NCI-H1436 treated with DMSO at 0.1 percent for 48 hours (cell line): ENCODE data around the gene DDR2.
"Not testable (repeated sequence)": the region's sequence is repeated elsewhere in the genome, so short reads cannot be mapped to it uniquely, and the experiment has no call there.

Experiments
- DNase-seq: peaks from one replicate; lab custom pipeline; 2025; lab: John Stamatoyannopoulos, UW

The DDR2 gene

DNA sequence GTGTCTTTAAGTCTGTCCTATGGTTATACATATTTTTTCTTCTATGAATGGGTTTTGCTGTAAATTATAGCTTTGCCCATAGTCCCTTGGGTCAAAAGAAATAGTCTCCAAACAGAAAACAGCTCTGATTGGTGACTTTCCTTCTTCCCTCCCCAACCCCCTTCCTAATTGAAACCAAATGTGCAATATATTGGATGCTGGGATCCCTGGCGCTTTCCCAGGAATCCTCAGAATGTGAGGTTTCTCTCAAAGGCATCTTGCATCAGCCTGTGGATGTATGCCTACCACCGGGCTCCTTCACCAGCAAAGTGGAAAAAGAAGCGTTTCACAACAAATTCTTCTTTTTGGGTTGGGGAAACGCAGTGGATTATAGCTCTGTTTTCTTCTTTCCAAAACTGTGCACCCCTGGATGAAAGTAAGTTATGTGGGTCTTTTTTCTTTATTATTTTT lies at the start of gene DDR2:
TSS of gene DDR2 (plus strand) at position 248 of the 450 bp plus-strand sequence. CDS start 86,600 bp downstream, outside the sequence.
- no peak for DNase-seq

DNA sequence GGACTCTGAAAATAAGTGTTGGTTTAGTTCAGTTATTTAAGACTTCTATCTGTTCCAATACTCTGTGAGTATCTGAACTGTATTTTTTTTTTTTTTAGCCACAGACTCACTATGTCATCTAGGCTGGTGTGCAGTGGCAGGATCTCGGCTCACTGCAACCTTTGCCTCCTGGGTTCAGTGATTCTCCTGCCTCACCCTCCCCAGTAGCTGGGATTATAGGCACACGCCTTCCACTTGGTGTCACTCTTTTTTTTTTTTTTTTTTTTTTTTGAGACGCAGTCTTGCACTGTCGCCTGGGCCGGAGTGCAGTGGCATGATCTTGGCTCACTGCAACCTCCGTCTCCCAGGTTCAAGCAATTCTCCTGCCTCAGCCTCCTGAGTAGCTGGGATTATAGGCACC lies 49.4 kb upstream of the DDR2 start:
- not testable (repeated sequence) for DNase-seq

- DNase-seq: not testable (repeated sequence)
These were observed 47.2 kb upstream of the DDR2 start for GRCh38 chr1:162585101-162585500.

DNA sequence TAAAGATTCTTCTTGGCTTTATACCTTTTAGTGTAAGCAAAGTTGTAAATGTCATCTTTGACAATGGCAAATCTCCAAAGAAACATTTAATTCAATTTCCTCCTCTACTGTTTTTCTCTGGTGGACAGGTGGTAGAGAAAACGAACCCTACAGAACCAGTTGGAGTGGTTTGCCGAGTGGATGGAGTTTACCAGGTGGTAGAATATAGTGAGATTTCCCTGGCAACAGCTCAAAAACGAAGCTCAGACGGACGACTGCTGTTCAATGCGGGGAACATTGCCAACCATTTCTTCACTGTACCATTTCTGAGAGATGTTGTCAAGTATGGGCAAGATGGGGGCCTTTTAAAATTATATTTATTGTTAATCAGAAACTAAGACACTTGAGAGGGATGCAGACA lies 44.9 kb upstream of the DDR2 start:
- DNase-seq: no peak

GRCh38 chr1:162587761-162588260 lies 44.5 kb upstream of the DDR2 start:
- DNase-seq: no peak

DNA sequence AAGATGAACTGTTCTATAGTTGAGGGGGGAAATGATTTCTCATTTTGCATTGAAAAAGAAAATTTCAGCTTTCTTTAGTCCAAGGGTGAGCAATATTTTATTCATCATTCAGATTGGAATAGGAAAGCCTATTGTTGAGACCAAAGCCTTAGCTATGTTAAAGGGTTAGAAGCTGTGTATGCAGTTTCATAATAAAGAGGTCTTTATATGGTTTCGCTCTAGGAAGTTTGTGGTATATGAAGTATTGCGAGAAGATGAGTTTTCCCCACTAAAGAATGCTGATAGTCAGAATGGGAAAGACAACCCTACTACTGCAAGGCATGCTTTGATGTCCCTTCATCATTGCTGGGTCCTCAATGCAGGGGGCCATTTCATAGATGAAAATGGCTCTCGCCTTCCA lies 42.2 kb upstream of the DDR2 start:
- DNase-seq: no peak

DNA sequence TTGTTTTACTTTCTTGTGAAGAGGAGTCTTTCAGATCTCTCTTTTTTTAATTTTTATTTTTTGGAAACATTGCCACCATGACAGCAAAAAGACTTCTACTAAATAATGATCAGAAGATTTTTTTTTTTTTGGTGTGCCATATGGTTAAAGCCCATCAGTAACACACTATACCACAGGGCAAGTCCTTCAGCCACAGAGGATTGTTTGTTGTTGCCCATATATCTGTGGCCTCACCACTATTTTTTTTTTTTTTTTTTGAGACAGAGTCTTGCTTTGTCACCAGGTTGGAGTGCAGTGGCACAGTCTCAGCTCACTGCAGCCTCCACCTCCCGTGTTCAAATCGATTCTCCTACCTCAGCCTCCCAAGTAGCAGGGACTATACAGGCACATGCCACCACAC lies 41.6 kb upstream of the DDR2 start:
- DNase-seq: no peak

GRCh38 chr1:162596514-162597170 lies 35.6 kb upstream of the DDR2 start:
- no peak for DNase-seq

DNA sequence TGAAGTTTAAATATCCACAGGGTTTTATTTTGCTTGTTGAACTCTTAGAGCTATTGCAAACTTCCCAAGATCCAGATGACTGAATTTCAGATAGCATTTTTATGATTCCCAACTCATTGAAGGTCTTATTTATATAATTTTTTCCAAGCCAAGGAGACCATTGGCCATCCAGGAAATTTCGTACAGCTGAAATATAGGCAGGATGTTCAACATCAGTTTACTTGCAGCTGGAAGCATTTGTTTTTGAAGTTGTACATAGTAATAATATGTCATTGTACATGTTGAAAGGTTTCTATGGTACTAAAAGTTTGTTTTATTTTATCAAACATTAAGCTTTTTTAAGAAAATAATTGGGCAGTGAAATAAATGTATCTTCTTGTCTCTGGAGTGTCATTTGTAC lies 32.8 kb upstream of the DDR2 start:
- DNase-seq: no peak

DNA sequence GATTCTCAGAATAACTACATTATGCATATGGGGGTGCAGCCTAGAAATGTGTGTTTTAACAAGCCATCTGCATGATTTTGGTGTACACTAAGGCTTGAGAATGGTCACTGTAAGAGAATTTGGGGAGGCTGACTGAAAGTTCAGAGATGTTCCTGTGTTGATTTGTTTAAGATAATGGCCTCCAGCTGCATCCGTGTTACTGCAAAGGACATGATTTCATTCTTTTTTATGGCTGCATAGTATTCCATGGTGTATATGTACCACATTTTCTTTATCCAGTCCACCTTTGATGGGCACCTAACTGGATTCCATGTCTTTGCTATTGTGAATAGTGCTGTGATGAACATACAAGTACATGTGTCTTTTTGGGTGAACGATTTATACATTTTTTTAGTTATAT lies 29.1 kb upstream of the DDR2 start:
- not testable (repeated sequence) for DNase-seq

- DNase-seq: no peak
These were observed 26.9 kb upstream of the DDR2 start for GRCh38 chr1:162605225-162605927.

GRCh38 chr1:162609306-162609705 lies 23.0 kb upstream of the DDR2 start:
- no peak for DNase-seq

DNA sequence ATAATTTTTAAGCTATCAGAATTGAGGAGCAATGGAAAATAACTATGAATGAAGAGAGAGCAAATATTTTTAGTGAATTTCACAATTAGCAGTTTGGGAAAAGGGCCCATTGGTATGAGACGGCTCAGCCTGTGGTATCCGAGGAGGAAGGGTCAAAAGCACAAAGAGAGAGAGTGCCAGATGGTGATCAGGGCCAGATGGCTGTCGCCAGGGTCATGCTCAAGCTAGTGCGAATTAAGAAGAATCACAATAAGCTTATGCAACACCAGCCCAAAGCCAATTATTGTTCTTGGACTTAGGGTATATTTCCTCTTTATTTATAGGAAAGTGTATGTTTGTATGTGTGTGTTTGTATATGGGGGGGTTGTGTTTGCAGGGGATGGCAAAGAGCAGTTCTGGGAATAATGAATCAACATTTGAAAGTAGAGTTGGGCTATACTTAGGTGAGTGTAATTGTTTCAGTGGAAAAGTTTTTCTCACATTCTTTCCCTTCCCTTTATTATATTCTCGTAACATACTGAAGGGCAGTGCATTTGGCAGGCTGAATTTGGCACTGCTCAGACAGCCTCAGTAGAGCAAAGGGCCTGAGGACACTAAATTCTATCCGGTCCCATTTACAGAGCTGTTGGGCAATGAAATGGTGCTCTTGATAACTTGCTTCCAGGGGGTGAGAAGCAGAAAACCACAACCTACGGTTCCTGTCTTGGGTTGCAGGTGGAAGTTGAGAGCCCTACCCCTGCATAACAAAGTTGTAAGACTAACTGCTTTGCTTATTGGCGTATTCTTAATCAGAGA lies 19.5 kb upstream of the DDR2 start:
- no peak for DNase-seq

GRCh38 chr1:162616848-162617247 lies 15.4 kb upstream of the DDR2 start:
- DNase-seq: no peak

DNA sequence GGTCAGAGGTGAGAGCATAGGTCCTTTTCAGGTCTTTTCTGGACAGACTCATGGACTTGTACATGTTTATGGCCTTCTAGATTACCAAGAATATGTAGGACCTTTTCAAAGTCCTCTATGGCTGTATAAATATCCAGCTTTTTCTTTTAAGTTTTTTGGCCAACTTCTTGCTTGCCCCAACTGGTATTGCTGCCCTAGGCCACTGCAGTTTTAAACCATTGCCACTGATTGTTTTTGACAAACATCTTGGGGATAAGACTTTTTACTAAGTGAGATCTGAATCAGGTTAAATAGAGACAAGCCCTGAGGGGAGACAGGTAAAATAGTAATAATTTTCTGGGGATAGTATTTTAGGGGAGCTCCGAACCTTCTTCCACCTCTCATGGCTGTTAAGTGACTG lies 14.8 kb upstream of the DDR2 start:
- DNase-seq: no peak

GRCh38 chr1:162619076-162619475 lies 13.2 kb upstream of the DDR2 start:
- no peak for DNase-seq

DNA sequence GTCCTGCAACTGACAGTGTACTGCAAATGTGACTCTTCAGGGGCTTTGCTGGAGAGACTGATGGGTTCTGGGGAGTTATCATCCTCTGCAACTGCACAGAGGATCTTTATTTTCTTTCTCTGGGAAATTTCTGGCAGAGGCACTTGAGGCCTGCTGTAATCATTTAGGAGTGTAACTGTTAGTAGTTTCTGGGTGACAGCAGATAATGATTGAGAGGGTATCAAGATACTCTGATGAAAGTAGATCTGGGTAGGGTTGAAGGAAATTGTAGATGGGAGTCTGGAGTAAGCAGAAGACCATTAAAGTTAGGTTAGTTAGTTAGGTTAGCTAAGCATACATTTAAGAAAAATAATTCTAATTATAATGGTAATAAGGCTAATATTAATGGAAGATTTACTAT lies 11.0 kb upstream of the DDR2 start:
- no peak for DNase-seq

DNA sequence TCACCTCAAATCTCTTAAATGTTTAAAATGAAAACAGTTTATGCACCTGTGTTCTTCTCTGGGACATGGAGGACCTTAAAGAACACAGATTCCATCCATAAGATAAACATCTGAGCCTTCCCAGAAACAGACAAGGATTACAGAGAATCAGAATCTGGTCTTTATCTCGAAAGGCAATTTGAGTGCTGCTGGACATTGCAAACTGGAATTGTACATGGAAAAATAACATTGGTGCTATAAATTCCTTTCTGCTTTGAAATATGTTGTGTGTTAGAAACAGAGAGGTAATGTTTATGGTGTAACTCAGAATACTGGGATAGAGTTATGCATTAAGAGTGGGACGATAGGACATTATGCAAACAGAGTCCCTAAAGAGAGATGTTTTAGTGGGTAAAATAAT lies 6.6 kb upstream of the DDR2 start:
- no peak for DNase-seq

DNA sequence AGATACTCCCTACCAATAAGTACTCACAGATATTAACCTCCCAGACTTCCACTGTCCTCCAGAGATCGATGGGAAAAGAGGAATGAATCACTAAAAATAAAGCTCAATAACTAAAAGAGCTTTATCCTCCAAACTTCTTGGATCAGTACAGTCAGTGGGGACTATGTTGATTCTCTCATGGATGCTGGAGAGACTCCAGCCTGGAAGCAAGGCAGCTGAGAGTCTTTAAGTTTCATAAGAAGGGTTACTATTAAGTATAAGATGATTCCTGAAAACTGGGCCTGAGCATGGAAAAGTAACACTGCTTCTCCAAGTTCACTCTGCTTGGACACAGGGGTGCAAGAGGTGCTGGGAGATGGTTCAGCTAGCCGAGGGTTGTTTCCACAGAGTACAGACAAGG lies 6.2 kb upstream of the DDR2 start:
- DNase-seq: no peak

- DNase-seq: no peak
These were observed 5.5 kb upstream of the DDR2 start for GRCh38 chr1:162626761-162627160.

DNA sequence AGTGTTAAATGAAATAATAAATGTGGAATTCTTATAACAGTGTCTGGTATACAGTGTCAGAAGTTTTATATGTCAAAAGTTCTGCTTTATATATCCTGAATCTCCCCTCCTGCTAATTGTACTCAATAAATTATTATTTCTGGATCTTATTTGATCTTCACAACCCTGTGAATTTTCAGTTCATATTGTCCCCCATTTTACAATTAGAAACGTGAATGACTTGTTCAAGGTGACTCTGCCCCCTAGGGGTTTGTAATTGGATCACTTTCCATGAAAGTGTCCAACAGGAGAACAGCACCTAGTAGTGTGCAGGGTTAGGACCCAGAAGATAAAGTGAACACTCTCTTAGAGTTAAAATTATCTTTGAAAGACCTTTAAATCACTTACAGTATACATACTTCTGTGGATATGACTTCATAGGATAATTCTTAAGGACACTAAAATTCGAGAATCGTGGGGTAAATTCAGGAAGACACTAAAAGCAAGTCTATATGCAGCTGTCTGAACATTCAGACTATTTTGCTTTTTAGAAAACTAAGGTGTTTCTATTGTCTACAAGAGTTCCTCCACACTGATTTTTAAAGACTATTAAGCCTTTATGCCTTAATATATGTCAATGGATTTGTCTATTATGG lies 4.5 kb upstream of the DDR2 start:
- DNase-seq: no peak

DNA sequence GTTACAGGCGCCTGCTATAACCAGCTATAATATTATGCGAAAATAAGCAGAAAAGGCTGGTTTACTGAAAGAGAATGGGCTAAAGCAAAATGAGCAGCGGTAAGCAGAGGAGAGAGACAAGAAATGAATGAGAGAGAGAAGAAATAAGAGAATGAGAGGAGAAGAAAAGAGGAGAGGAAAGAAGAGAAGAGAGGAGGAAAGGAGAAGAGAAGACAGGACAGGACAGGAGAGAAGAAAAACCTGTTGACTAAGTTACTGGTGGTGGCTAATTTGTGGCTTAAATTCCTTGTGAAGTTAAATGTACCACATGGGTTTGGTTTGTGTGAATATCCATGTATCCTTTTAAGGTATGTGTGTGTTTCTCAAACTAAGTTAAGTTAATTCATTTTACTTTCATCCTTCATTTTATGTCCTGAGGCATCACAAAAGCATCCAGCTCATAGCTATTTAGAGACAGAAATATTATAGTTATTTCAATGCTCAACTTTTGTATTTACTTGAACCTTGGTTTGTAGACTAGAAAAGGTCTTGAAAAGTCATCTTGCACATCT lies 3.1 kb upstream of the DDR2 start:
- no peak for DNase-seq
